Neural progenitor cell (in vitro differentiated cells): ENCODE data around the gene MGMT.

Source experiments
- EZH2 ChIP-seq: fragments of 200-600 bp; sonication (generic); IDR thresholded peaks from 2 replicates; pipeline ENCODE4 v1.6.1; 2017; ENCODE audit warnings: antibody characterized with exemption, mild to moderate bottlenecking, moderate library complexity
- EZH2phosphoT487 ChIP-seq: fragments of 200-600 bp; sonication (generic); IDR thresholded peaks from 2 replicates; pipeline ENCODE4 v1.6.1; 2017; ENCODE audit warnings: antibody characterized with exemption
- TF ChIP-seq, protein P1 (sequence below): fragments of 200-600 bp; sonication (generic); IDR thresholded peaks from 2 replicates; pipeline ENCODE4 v1.5.1; 2017; ENCODE audit warnings: antibody characterized with exemption, mild to moderate bottlenecking

DNA sequence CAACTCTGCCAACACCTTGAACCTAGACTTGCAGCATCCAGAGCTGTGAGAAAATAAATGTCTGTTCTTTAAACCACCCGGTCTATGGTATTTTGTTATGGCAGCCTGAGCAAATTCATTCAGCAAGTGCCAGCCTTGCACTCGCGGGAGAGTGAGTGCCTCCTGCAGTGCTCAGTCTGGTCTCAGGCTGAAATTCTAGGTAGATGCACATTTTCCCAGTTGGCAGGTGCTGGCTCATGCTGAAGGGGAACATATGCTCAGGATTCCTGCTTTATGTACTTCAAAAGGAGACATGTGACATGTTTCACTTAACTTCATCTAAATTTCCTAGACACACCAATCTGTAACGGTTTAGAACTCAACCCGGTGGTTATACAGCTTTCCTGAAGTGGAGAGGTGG lies 170.8 kb downstream of the MGMT start:
- no peak for TF ChIP-seq EZH2
- TF ChIP-seq, protein P1, sequence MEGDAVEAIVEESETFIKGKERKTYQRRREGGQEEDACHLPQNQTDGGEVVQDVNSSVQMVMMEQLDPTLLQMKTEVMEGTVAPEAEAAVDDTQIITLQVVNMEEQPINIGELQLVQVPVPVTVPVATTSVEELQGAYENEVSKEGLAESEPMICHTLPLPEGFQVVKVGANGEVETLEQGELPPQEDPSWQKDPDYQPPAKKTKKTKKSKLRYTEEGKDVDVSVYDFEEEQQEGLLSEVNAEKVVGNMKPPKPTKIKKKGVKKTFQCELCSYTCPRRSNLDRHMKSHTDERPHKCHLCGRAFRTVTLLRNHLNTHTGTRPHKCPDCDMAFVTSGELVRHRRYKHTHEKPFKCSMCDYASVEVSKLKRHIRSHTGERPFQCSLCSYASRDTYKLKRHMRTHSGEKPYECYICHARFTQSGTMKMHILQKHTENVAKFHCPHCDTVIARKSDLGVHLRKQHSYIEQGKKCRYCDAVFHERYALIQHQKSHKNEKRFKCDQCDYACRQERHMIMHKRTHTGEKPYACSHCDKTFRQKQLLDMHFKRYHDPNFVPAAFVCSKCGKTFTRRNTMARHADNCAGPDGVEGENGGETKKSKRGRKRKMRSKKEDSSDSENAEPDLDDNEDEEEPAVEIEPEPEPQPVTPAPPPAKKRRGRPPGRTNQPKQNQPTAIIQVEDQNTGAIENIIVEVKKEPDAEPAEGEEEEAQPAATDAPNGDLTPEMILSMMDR = no peak
- no peak for TF ChIP-seq EZH2phosphoT487
